HG02852 (cell line): Measurements from ENCODE around the gene SPSB4.

Experiments used
- ATAC-seq: cut with Tn5 transposase; IDR thresholded peaks from one replicate; pipeline ENCODE4 v1.9.1; 2021; ENCODE audit warnings: mild to moderate bottlenecking, moderate library complexity; ENCODE audit not compliant: unreplicated experiment

SPSB4 gene

DNA sequence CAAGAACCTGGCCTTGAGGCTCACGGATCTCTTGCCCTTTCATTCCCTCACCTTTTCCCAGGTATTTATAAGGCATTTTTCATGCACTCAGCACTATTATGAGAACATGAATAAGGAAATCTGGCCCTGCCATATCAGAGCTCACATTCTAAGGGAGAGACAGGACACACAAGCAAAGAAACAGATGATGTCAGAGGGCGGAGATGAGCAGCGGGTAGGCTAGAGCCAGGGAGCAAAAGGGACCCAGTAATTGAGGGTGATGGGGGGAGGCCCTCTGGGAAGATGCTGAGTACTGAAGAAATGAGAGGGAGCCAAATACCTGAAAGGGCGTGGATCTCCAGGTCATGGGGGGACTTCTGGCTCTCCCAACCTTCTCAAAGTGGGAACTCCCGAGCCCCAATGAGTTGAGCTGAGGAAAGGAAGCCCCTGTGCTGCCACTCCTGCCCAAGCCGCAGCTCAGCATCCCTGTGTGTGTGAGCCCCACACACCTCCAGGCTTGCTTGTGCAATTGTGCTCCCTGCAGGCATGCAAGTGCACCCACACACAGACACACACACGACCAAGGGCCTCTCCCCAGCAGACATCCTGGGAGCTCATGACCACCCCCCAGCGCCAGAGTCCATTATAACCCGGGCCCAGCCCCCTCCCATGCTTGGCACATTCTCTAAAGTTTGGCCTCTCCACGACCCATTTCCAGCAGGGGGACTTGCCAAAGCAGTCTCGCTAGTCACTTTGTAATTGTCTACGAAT is 99.1 kb downstream of the SPSB4 start:
- no peak for ATAC-seq

DNA sequence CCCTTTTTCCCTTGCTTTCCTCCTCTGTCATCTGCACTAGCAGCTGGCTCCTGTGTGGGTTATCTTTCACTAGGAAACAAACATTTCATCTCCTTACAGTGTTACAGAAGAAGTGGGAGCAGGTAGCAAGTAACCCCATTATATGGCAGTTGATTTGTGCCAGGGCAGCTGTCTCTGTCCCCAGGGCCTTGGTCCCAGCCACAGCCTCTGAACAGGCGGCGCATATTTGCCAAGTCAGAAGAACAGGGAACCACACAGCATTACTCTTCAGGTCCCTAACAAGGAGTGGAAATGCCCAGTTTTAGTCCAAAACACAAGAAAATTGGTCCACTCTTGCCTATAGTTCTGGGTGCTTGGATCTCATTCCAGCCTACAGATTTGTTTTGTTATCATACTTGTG is 99.8 kb downstream of the SPSB4 start:
- ATAC-seq, result no peak

DNA sequence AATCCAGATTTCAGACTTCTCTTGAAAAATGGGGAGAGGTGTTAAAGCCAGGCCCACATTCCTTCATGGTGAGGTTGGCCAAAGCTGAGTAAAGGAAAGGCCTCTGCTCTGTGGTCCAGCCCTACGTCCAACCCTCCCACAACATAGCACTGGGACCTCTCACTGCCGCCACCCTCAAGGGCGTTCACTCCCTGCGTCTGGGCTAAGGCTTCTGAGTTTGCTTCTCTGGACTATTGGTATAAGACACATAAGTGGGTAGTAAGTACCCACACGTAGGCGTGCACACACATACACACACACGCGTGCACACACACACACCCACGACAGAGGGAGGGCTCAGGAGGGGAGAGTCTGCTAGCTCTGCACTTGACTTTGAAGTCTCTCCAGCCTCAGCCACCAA is 100.3 kb downstream of the SPSB4 start:
- no peak for ATAC-seq

DNA sequence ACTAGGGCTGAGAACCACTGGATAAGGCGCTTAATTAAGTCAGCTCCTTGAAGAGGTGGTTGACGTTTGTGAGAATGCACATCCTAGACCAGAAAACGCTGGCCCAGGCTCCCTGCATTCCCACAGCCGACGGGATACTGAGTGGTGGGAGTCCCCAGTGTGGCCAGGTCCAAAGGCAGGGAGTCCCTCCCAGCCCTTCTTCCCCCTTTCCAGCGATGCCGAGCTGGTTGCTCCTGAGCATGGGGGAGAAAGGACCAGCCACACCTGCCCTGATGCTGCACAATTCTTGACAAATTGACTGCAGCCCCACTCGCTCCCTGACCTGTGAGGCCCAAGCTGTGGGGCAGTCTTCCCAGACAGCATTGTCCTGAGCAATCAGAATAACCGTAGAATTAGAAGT is 101.0 kb downstream of the SPSB4 start:
- no peak for ATAC-seq

DNA sequence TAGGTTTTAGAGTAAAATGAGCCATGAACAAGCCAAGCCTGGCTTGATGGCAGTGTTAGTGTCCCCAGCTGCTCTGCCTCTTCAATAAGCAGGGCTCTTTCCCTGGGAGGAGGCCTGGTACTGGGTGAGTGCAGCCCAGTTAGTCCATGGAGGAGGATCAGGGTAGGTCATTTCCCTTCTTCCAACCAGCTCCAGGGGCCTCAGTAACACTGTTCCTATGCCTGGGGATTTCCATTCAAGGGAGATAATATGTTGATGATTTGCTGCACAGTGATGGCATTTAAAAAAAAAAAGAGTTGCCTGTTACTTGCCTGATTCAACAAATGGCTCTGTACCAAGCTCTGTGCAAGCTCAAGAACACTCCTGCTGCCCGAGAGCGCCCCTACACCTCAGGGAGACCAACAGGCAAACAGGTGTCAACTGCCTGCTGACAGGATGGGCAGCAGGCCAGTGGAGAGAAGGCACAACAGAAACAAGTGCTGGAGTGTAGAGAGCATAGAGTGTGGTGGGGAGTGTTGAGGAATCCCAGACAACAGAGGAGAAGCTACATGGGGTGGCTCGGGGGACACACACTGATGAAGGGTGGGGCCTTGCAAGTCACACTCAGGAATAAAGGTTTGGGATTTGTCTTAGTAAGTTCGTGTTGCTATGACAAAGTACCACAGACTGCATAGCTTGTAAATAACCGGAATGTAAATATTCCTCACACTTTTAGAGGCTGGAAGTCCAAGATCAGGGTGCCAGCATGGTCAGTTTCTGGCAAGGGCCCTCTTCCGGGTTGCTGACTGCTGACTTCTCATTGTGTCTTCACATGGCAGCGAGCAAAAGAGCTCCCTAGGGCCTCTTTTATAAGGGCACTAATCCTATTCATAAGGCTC is 101.9 kb downstream of the SPSB4 start:
- ATAC-seq, result no peak

DNA sequence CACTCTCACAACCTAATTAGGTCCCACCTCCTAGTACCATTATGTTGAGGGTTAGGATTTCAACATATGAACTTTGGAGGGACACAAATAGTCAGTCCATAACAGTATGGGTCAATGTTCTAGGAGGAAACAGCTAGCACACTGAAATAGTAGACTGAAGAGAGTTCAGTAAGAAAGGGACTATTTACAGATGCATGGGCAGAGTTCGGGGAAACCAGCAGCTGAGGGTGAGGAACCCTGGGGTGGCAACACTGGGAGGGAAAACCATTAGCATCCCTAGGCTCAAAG is 102.5 kb downstream of the SPSB4 start:
- ATAC-seq, result no peak

DNA sequence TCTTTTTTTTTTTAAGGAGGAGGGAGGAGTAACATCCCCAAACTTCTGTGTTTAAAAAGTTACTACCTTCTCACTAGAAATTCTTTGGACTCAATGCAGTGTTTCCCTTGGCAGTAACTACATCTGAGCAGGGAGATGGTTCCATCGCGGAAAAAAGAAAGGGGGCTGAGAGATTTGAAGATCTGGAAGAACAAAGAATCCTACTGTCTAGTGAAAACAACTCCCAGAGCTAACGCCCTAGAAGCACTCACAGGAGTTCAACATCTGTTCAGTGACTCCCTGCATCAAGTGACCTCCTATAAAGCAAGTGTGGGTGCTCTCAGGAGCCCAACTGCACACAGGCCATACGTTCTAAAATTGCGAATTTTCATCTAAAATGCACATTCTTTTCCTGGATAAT is 113.7 kb downstream of the SPSB4 start:
- no peak for ATAC-seq

DNA sequence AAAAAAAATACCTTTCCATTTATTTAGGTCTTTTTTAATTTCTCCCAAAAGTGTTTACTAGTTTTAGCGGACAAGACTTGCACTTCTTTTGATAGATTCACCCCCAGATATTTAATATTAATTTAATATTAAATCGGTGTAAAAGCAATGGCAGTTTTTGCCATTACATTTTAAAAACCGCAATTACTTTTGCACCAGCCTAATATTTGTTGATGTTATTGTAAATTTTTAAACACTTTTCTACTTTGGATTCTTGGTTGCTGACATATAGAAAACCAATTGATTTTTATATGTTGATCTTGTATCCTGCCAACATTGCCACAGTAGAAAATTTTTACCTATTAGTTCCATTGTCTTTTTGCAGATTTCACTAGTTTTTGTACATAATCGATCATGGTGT is 116.5 kb downstream of the SPSB4 start:
- no peak for ATAC-seq

DNA sequence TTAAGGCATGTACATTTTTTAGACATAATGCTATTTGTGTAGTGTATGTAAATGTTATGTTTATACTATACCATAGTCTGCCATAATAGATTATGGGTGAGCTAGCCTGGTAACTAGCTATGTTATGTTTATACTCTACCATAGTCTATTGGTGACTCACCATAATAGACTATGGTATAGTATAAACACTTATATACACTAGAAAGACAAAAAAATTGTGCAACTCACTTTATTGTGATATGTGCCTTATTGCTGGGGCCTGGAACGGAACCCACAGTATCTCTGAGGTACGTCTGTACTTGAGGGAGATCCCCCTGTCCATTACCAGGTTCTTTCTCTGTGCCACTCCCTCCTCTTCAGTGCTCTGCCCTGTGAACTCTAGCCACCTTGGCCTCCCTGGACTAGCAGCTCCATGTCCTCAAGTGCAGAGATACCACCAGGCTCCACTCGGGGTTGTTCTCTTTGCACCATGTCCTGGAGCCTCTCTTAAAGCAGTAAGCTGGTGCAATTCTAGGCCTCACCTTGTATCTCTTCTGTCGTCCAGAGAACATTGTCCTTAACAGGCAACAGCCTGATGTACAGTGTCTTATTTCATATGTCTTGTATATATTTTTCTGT is 119.6 kb downstream of the SPSB4 start:
- ATAC-seq, result no peak

DNA sequence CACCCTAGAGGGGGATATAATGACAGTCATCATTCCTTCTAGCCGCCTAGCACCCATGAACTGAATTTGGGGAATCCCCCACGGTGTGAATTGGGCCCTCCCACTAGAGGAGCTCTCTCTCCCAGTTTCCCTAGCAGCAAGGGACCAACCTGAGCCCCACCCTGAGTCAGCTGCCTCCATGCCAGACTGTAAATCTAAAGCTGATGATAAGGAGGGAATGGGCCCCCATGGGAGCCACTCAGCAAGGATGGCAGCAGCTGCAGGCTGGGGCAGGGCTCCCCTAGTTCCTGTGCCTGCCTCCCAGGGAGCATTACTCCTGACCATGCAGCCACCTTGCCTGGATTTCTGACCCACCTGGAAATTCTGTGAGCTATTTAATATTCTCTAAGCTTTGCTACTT is 123.5 kb downstream of the SPSB4 start:
- ATAC-seq, result no peak

DNA sequence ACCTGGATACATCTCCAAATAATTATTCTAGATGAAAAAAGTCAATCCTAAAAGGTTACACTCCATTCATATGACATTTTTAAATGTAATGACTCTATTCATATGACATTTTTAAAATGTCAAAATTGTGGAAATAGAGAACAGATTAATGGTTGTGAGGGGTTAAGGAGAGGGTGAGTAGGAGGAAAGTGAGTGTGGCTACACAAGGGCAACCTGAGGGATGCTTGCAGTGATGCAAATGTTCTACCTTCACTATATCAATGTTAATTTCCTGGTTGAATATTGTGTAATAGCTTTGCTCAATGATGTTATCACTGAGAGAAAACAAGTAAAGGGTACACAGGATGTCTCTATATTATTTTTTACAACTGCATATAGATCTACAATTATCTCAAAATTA is 125.6 kb downstream of the SPSB4 start:
- no peak for ATAC-seq

DNA sequence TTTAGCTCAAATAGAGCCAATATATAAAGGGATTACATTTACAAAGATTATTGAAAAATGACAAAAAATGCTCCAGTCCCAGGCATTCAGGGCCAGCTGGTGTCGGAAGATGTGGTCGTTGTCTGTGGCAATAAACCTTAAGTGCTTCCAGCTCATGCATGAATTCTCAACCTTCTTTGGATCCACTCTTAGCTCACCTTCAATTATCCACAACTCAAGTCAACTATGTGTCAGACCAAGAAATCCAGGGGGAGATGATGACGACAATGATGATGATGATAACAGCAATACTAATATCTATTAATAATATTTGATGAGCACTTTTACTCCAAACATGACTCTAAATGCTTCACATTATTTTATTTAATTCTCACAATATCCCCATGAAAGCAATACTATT is 126.9 kb downstream of the SPSB4 start:
- ATAC-seq, result no peak

DNA sequence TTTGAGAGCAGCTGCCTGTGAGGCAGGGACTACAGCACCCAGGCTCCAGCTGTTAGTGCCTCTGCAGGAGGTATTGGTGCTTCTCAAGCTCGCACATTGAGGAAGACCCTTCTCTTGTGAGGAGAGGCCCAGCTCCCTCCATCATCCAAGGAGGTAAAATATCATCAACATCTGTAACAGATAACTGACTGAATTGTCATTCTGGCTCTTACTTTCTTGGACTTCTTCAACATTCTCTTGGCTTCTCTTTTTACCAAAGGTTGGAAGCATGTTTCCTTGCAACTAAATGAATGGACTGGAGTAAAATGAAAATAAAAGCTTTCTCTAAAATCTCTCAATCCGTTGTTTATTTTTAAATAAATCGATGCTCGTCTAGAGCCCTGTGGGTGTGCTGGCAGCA is 127.4 kb downstream of the SPSB4 start:
- no peak for ATAC-seq

DNA sequence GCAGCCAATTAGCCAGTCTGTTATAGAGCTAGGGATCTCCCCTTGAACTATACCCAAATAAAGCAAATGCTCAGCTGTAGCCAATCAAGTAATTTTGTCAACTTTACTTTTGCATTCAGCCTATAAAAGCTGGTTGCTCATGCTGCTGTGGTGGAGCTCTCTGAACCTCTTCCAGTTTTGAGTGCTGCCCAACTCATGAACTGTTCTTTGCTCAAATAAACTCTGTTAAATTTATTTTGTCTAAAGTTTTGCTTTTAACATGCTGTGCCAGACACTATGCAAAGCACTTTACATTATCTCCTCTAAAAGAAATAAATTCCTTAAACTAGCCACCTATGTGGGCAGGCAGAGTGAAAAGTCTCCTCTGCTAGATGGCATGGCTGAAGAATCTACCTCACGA is 128.8 kb downstream of the SPSB4 start:
- no peak for ATAC-seq

DNA sequence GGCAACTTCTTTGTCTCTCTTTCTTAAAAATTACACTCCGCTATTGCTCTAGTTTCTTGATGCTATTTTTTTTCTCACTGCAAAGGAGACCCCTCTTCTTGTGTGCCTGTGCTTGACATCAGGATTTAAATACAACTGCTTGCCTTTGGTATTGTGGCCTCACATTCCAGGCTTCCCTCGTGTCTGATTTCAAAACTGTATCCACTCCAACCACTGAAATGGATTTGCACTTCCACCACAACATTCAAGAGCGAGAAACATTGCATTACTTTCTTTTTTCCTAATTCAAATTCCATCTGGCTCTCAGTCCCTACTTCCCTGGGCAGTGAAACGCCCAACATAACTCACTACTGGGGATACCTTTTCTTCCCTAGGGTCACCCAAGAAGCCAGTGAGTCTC is 130.0 kb downstream of the SPSB4 start:
- no peak for ATAC-seq

DNA sequence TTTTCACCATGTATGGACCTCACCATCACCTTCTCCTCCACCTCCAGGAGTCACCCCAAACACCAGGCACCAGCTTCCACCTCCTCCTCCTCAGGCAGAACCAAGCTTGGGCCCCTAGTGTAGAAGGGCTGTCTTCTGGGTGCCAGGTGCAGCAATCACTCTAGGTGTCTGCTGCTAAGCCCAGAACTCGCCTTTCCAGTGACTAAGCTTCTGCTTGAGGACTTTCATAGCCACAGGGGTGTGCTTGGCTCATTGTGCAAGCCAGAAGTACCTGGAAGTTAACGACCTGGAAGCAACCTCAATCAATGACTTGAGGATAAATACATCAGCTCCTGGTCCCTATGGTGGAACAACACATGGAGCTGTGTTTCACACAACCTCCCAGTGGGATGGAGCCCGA is 130.7 kb downstream of the SPSB4 start:
- no peak for ATAC-seq

DNA sequence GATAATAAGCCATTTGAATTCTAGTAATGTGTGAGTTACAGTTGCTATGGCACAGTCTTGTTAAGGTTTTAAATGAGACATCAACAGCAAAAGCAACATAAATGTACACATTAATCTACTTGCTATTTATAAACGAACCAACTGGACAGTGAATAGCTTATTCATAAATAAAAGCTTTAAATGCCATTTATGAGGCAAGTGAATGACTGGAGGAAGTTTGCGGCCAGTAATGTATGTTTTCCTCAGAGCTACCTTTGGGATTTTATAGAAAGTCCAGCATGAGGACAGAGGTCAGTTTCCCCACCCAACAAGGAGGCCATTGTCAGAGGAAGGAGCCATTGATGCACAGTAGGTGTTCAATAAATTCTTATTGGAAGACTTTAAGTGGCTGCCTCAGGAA is 132.5 kb downstream of the SPSB4 start:
- no peak for ATAC-seq

DNA sequence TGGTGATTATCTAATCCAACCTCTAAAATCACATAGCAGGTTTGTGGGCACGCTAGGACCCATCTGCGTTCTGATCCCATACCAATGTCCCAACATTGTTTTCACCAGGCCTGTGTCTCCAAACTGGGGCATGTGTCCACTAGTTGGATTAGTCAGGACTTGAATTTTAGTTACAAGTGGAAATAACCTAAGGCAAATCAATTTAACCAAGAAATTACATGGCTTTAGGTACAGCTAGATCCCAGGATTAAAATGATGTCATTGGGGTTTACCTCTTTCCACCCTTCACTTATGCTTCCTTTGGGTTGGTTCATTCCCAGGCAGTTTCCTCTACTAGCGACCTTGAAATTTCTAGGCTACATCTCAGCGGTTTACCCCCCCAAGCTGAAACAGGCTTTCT is 133.3 kb downstream of the SPSB4 start:
- no peak for ATAC-seq

DNA sequence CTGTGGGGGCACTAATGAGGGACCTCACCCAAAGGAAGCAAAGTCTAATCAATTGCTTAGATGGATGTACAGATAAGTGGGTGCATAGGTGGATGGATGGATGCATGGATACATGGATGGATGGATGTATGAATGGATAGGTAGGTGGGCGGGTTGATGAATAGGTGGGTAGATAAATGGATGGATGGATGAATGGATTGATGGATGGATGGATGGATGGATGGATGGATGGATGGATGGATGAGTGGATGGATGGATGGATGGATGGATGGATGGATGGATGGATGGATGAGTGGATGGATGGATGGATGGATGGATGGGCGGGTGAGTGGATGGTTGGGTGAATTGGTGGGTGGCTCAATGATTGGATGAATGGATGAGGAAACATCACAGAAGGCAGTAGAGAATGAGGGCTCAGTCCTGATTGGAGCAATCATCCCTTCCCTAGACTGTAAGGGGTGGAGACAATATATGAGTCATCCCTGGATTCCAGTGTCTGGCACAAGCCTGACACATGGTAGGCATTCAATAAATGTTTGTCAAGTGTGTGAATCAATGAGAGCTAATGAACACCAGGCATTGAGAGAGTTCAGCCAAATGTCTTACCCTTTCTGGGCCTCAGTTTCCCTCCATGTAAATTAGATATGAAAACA is 140.1 kb downstream of the SPSB4 start:
- no peak for ATAC-seq

DNA sequence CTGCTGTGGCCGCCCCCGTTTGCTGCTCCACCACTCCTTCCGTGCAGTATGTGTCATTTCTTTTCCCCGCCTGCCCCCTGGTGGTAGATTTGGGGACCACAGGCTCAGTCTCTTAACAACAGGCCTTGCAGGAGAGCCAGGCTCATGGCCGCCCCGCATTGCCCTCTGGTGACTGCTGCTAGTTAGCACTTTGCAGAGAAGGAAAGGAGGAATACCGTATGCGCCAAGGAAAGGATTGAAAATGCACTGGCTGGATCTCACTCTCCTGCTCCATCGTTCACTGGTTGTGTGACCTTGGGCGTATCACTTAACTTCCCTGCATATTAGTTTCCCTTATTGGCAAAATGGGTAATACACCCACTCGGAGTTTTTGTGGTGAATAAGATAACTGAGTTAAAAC is 141.2 kb downstream of the SPSB4 start:
- ATAC-seq, result peak; percentile 100

DNA sequence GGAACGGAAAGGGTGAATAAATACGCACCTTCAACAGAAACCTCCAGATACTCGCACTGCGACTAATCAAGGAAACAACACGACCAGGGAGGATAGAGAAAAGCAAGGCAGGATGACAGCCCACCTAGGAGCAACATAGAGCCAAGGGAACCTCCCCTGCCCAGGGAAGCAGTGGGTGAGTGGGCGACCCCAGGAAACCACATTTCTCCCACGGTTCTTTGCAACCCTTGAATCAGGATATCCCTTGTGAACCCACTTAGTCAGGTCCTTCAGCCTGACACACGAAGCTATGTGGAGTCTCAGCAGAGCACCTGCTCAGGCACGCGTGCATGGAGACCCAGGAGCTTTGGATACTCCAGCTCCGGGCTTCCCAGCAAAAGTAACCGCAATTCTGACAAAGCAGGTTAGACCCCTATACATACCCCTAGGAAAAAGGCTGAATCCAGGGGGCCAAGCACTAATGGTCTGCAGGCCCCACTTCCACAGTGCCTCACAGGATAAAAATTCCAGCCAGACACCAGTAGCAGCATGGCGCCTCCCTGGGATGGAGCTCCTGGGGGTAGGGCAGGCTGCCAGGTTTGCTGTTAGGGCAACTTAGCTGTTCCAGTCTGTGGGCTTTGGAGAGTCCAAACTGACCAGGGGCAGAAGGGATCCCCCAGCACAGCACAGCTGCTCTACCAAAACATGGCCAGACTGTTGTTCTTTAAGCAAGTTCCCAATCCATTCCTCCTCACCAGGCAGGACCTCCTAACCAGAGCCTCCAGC is 142.1 kb downstream of the SPSB4 start:
- ATAC-seq, result no peak
